Hematopoietic multipotent progenitor cell treated with erythropoietin and hydrocortisone succinate and interleukin-3 and kit ligand, for 15 days (in vitro differentiated cells): ENCODE measurements around the gene ATP1A1.
A peak's percentile ranks its signal among the peaks of the same experiment; 100 is the strongest.

Source experiments
- DNase-seq: peaks from one replicate; pipeline ENCODE4 v3.0.0-alpha.2; 2015; ENCODE audit warnings: low spot score

The ATP1A1 gene

DNA sequence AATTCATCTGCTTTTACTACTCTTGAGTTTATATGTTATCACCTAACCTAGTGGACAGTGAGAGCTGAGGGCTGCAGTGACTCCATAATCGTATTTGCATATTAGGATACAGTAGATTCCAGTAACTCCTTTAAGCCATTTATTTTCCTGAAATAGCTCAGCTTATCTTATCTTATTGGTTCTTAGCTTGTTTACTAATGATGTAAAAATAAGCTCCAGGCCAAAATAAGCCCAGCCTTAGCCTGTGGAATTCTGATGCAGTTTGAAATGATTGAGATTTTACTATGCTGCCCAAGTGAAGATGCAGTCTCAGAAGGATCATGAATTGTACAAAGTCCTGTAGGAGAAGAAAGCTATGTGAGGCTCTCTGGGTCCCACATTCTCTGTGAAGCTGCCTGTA, 18.1 kb downstream of the ATP1A1 start:
- DNase-seq, result no peak

- no peak for DNase-seq
Observed at GRCh38 chr1:116392717-116393404, 19.8 kb downstream of the ATP1A1 start.

GRCh38 chr1:116393792-116394191, 20.7 kb downstream of the ATP1A1 start:
- DNase-seq, result no peak

DNA sequence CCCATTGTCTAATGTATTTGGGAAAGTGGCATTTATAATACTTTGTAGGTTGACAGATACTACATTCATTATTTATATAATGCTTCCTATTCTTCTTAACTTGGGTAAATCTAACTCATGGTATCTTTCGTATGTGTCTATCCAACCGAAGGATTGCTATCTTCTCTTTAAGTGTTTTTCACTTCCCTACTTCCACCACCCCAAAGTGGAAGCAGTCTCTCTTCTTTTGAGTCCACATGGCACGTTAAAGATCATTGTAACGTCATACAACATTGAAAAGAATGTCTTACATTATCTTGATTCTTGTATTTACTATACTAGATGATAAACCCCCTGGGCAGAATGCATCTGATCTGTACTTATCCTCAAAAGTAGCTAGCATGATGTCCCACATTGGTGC, 21.2 kb downstream of the ATP1A1 start:
- DNase-seq, result no peak

- no peak for DNase-seq
Observed at GRCh38 chr1:116396769-116397168, 23.7 kb downstream of the ATP1A1 start.

DNA sequence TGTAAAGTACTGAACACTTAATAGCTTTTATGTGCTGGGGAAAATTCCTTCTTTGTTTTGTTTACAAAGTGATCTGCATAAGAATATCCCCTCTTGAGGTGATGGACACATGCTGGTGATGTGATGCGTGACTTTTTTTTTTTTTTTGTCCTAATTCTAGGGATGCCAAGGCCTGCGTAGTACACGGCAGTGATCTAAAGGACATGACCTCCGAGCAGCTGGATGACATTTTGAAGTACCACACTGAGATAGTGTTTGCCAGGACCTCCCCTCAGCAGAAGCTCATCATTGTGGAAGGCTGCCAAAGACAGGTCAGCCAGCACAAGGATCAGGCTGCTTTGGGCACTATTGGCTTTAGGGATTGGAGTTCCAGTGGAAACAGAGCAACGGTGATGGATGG, 24.7 kb downstream of the ATP1A1 start:
- DNase-seq, result no peak

DNA sequence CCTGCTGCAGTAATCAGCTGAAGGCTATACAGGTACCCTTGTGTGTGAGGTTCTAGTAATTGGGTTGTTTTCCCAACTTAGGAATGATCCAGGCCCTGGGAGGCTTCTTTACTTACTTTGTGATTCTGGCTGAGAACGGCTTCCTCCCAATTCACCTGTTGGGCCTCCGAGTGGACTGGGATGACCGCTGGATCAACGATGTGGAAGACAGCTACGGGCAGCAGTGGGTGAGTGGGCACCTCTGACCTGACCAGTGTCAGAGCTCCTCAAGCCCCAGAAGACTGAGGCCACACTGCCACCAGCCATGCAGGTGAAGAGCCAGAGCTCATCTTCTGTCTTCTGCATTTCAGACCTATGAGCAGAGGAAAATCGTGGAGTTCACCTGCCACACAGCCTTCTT, 27.7 kb downstream of the ATP1A1 start:
- DNase-seq, result no peak

- DNase-seq, result peak; percentile 16
Observed at GRCh38 chr1:116401646-116402176, 28.7 kb downstream of the ATP1A1 start.

- DNase-seq, result no peak
Observed at GRCh38 chr1:116402333-116402732, 29.3 kb downstream of the ATP1A1 start.

- DNase-seq, result no peak
Observed at GRCh38 chr1:116403496-116404136, 30.6 kb downstream of the ATP1A1 start.

GRCh38 chr1:116404699-116405098, 31.7 kb downstream of the ATP1A1 start:
- no peak for DNase-seq

- no peak for DNase-seq
Observed at GRCh38 chr1:116405241-116406135, 32.4 kb downstream of the ATP1A1 start.

GRCh38 chr1:116407033-116407432, 34.0 kb downstream of the ATP1A1 start:
- DNase-seq, result no peak

- peak; percentile 18 for DNase-seq
Observed at GRCh38 chr1:116408193-116408592, 35.1 kb downstream of the ATP1A1 start.

- peak; percentile 86 for DNase-seq
Observed at GRCh38 chr1:116408803-116409720, 36.0 kb downstream of the ATP1A1 start.

- DNase-seq, result peak; percentile 15
Observed at GRCh38 chr1:116409751-116410191, 36.7 kb downstream of the ATP1A1 start.

- no peak for DNase-seq
Observed at GRCh38 chr1:116411784-116412479, 38.9 kb downstream of the ATP1A1 start.

- no peak for DNase-seq
Observed at GRCh38 chr1:116412480-116412798, 39.4 kb downstream of the ATP1A1 start.

DNA sequence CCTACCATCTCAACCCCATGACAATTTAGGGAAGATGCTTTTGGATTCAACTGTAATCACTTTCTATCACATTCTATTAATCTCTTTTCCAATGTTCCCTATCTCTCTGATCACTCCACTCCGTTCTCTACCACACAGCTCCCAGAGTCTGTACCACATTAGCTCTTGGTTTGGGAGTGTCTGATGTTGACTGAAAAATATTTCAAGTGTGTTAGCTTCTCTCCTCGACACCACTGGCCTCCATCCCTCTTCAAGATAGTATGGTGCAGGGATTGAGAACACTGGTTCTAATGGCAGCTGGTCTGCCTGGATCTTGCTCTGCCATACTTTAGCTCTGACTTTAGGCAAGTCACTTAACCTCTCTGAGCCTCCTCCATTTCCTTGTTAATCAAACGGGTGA, 39.9 kb downstream of the ATP1A1 start:
- DNase-seq, result no peak

- no peak for DNase-seq
Observed at GRCh38 chr1:116413414-116413813, 40.4 kb downstream of the ATP1A1 start.

DNA sequence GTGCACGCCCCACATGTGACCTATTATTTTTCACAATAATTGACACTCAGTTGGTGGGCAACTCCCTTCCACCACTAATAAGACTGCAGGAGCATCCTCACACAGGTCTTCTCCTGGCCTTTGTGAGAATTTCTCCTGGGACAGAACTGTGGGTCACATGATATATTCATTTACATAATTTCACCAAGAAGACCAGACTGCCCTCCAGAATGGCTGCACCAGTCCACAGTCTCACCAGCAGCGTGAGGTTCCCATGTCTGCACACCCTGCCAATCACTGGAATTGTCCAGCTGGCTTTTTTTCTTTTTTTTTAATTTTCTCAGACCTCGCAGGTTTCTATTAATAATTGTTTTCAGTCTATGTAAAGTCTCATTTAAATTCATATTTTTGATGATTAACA, 41.3 kb downstream of the ATP1A1 start:
- no peak for DNase-seq
